ENCODE measurements around the gene CADPS. TPM values are rescaled to one million over a fixed set of nuclear protein-coding genes. Genes with fewer than 3 reads are reported as not detected.
A peak's percentile ranks its signal among the peaks of the same experiment; 100 is the strongest.

The CADPS gene
- total and polyA plus RNA-seq, 8 donors: 0.50 to 2.9 (median 2.2) TPM

DNA sequence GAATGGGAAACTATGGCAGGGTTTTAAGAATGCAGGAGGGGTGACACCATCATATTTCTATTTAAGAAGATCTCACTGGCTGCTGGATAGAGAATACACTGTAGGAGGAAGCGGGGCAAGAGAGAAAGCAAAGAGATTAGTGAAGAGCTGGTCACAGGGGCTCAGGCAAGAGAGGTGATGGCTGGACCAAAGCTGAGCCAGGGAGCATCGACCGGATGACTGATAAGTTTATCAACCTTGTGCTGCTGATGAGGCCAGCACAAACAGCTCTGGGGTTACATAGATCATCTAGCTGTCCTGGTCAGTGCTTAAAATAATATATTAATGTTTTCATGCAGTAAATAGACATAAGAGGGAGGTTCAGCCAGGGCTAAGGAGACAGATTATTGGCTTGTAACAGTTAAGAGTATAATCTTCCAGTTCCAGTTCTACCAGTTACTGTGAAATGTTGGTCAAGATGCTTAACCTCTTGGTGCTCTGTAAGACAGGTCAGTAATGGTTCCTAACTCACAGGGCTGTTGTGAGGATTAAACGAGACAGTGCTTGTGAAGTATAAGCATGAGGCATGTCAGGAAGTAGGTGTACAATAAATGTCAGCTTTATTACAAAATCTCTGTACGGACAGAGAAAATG, 300.8 kb downstream of the CADPS start:
- intact Hi-C loops (cut with DNase I): no loop called here
- ATAC-seq (peak; percentile 63), DNase-seq (no peak)
- H3K36me3 ChIP-seq: no peaks in the 10 kb centered on the region
- peaks cover 0 to 9% of the 10 kb centered on the region in 2 donors for H3K9me3 ChIP-seq
- H3K27ac ChIP-seq: no peak overlapping the region
- TF ChIP-seq, protein P1, sequence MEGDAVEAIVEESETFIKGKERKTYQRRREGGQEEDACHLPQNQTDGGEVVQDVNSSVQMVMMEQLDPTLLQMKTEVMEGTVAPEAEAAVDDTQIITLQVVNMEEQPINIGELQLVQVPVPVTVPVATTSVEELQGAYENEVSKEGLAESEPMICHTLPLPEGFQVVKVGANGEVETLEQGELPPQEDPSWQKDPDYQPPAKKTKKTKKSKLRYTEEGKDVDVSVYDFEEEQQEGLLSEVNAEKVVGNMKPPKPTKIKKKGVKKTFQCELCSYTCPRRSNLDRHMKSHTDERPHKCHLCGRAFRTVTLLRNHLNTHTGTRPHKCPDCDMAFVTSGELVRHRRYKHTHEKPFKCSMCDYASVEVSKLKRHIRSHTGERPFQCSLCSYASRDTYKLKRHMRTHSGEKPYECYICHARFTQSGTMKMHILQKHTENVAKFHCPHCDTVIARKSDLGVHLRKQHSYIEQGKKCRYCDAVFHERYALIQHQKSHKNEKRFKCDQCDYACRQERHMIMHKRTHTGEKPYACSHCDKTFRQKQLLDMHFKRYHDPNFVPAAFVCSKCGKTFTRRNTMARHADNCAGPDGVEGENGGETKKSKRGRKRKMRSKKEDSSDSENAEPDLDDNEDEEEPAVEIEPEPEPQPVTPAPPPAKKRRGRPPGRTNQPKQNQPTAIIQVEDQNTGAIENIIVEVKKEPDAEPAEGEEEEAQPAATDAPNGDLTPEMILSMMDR (IDR thresholded peaks at IDR 0.05): no peak
- no peaks in the 10 kb centered on the region for H3K27me3 ChIP-seq
- no peaks in the 10 kb centered on the region for H3K4me1 ChIP-seq
- no peak overlapping the region for H3K4me3 ChIP-seq

DNA sequence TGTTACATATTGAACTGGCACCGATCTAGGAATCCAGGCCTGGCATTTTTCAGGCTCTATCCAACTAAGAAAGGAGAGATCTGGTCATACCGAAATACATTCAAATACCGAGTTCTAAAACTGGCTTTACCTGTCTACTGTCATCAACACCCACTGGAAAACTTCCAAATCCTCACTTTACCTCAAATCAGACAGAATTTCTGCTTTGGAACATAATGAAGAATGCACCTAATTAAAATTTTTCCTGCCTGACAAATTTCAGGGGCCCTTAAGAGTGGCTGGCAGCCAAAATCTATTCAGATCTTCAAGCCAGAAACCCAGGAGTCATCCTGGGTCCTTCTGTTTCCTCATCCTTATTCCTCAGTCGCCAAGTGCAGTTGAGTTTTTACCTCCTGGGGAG, 303.3 kb downstream of the CADPS start:
- intact Hi-C loops (cut with DNase I): no loop called here
- Histone ChIP-seq H3K4me1 (peaks cover 0 to 5% of the 10 kb centered on the region in 2 donors), H3K27me3 (no peaks in the 10 kb centered on the region), H3K9me3 (no peaks in the 10 kb centered on the region), H3K4me3 (no peak overlapping the region), H3K27ac (no peak overlapping the region), H3K36me3 (no peaks in the 10 kb centered on the region)
- DNase-seq (no peak), ATAC-seq (no peak)
- TF ChIP-seq, protein P1 (IDR thresholded peaks at IDR 0.05): no peak

DNA sequence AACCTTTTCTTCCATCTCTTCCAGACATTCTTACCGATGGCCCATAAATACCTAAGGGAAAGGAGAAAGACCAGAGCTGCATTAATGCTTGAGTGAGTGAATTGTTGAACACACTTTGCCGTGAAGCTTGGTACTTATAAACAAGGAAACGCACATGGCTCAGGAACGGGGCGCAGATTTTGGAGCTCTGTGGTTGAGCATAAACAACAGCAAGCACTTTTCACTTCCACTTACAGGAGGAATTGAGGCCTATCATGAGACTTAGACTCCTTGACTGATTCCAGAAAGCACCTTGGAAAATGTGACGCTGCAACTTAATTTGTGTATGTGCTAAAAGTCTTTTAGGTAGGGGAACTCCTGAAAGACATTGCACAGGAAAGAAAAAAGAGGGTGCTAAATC, 304.3 kb downstream of the CADPS start:
- H3K27ac ChIP-seq: no peak overlapping the region
- DNase-seq (no peak), ATAC-seq (no peak)
- H3K4me1 ChIP-seq: peaks cover 0 to 5% of the 10 kb centered on the region in 2 donors
- intact Hi-C loops (cut with DNase I): no loop called here
- TF ChIP-seq, protein P1 (IDR thresholded peaks at IDR 0.05): no peak
- H3K4me3 ChIP-seq: no peak overlapping the region
- no peaks in the 10 kb centered on the region for H3K27me3 ChIP-seq
- no peaks in the 10 kb centered on the region for H3K9me3 ChIP-seq
- no peaks in the 10 kb centered on the region for H3K36me3 ChIP-seq

DNA sequence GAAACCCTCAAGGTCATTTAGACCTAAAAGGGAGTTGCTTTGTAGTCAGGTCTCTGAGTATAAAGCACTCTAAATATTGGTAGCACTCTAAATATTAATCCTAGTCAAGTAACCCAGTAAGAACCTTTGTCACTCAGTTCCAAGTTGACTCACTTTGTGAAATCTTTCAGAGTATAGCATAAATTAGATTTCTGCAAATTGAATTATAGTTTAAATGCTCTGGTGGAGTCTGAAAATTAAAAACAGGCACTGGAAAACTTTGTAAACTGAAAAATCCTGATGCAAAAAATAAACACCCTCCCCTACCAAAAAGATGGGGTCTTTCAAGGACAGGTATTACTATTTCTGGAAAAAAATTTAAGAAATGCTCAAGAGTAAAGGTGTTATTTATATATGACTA, 305.6 kb downstream of the CADPS start:
- no peak for ATAC-seq
- H3K36me3 ChIP-seq: no peaks in the 10 kb centered on the region
- no peaks in the 10 kb centered on the region for H3K9me3 ChIP-seq
- no peak overlapping the region for H3K27ac ChIP-seq
- TF ChIP-seq, protein P1 (IDR thresholded peaks at IDR 0.05): no peak
- no peak overlapping the region for H3K4me3 ChIP-seq
- H3K27me3 ChIP-seq: no peaks in the 10 kb centered on the region
- intact Hi-C loops (cut with DNase I): loop anchor here in 1 of 2 donors (10.0 kb wide), 1 partner anchor 365 kb away; no protein-coding TSS in a partner anchor
- H3K4me1 ChIP-seq: peaks cover 0 to 5% of the 10 kb centered on the region in 2 donors
- DNase-seq: no peak

DNA sequence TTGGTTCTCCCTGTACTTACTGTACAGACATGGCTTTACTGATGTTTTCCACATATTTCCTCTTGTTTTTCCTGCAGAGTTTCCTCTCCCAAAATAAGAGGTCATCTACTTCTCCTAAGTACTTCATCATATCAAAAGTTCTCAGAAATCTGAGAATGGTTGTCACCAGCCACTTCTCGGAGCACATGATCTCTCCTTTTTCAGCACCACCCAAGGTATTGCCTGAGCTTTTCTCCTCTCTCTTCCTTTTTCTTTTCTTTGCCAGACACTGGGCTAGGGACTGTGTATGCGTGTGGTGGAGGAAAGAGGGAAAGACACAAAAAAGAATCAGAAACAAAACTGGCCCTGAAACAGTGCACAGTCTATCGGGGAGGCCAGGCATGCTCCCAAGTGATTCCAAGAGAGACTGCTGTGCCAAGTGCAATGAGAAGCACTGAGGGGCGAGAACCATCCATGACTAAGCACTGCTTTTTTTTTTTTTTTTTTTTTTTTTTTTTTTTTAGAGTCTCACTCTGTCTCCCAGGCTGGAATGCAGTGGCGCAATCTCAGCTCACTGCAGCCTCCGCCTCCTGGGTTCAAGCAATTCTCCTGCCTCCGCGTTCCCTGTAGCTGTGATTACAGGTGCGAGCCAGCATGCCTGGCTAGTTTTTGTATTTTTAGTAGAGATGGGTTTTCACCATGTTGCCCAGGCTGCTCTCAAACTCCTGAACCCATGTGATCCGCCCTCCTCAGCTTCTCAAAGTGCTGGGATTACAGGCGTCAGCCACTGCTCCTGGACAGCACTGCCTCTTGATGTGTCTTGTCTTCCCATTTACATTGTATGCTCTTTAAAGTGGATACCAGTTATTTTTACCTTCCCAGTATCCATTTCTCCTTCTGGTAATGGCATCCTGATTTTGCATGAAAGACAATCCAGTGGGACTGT, 307.9 kb downstream of the CADPS start:
- Histone ChIP-seq H3K4me3 (no peak overlapping the region), H3K27me3 (no peaks in the 10 kb centered on the region), H3K9me3 (no peaks in the 10 kb centered on the region), H3K27ac (peak overlapping the region; percentile 55 to 65), H3K36me3 (no peaks in the 10 kb centered on the region), H3K4me1 (peaks cover 0 to 5% of the 10 kb centered on the region in 2 donors)
- ATAC-seq: peak; percentile 90
- TF ChIP-seq, protein P1 (IDR thresholded peaks at IDR 0.05): no peak
- DNase-seq: peak in 2 of 4 donors; percentile 30 to 45
- intact Hi-C loops (cut with DNase I): loop anchor here in 1 of 2 donors (10.0 kb wide), 1 partner anchor 363 kb away; no protein-coding TSS in a partner anchor

Measured in left lung (tissue), 10 donors.